IMR-90 (cell line): ENCODE data around the gene SEMA4D. TPM values are rescaled to one million over a fixed set of nuclear protein-coding genes. Genes with fewer than 3 reads are reported as not detected.

Experiments used
- ATAC-seq: fragments of 200-7000 bp; cut with Tn5 transposase; 2 replicates; pipeline ENCODE4 v1.9.1; 2020; ENCODE audit warnings: low read depth, mild to moderate bottlenecking, moderate library complexity
- BruUV-seq: library from RNA; stranded (reverse); fragments of 400-500 nt; replicated peaks from 2 replicates; lab custom pipeline; 2021; lab: Mats Ljungman, UMichigan
- CTCF ChIA-PET: fragments of 300-600 bp; formaldehyde crosslinking; extraction: SDS; loops from one replicate; lab custom pipeline; 2021; ENCODE audit warnings: antibody characterized with exemption; lab: Yijun Ruan, JAX
- POLR2A ChIA-PET: fragments of 300-600 bp; sonication (Branson Sonifier 250); formaldehyde crosslinking; loops from one replicate; lab custom pipeline; 2022; ENCODE audit warnings: antibody characterized with exemption; ENCODE audit not compliant: unreplicated experiment; lab: Charles Lee
- DNase-seq: peaks from one replicate; pipeline ENCODE4 v3.0.0; 2013
- H2AFZ ChIP-seq: replicated peaks from 2 replicates; pipeline ENCODE3; 2013; ENCODE audit warnings: low read length, mild to moderate bottlenecking; ENCODE audit not compliant: poor library complexity
- H2AK5ac ChIP-seq: 2 replicates; pipeline ENCODE4 v1.6.1; 2013; ENCODE audit warnings: low read depth, low read length, inconsistent platforms
- H2AK9ac ChIP-seq: replicated peaks from 2 replicates; pipeline ENCODE3; 2013; ENCODE audit warnings: mild to moderate bottlenecking, low read depth, low read length, moderate library complexity; ENCODE audit not compliant: poor library complexity
- H2BK120ac ChIP-seq: 2 replicates; pipeline ENCODE4 v1.6.1; 2013; ENCODE audit warnings: low read depth, low read length, inconsistent platforms
- H2BK15ac ChIP-seq: 3 replicates; pipeline ENCODE4 v1.6.1; 2013; ENCODE audit warnings: low read depth, low read length, inconsistent platforms
- H2BK20ac ChIP-seq: 2 replicates; pipeline ENCODE4 v1.6.1; 2013; ENCODE audit warnings: low read depth, mild to moderate bottlenecking, inconsistent platforms, low read length, moderate library complexity
- H2BK5ac ChIP-seq: 2 replicates; pipeline ENCODE4 v1.6.1; 2013; ENCODE audit warnings: mild to moderate bottlenecking, low read depth, low read length, inconsistent platforms; ENCODE audit not compliant: poor library complexity, severe bottlenecking
- H3K14ac ChIP-seq: replicated peaks from 2 replicates; pipeline ENCODE4 v1.6.1; 2013; ENCODE audit warnings: low read depth, low read length, inconsistent platforms
- H3K18ac ChIP-seq: 2 replicates; pipeline ENCODE4 v1.6.1; 2013; ENCODE audit warnings: low read depth, low read length, control low read depth
- H3K23ac ChIP-seq: 2 replicates; pipeline ENCODE4 v1.6.1; 2013; ENCODE audit warnings: low read depth, low read length, inconsistent platforms
- H3K27ac ChIP-seq: 2 replicates; pipeline ENCODE4 v1.5.1; 2013; ENCODE audit warnings: mild to moderate bottlenecking, control low read depth, low read length; ENCODE audit not compliant: insufficient read depth
- H3K27me3 ChIP-seq: 2 replicates; pipeline ENCODE4 v1.6.1; 2013; ENCODE audit warnings: low read length; ENCODE audit not compliant: control insufficient read depth, insufficient read depth
- H3K36me3 ChIP-seq: 2 replicates; pipeline ENCODE4 v1.6.1; 2013; ENCODE audit warnings: low read length, mixed read lengths; ENCODE audit not compliant: control insufficient read depth, insufficient read depth
- H3K4ac ChIP-seq: 2 replicates; pipeline ENCODE4 v1.6.1; 2013; ENCODE audit warnings: low read depth, low read length, inconsistent platforms
- H3K4me1 ChIP-seq: 2 replicates; pipeline ENCODE4 v1.6.1; 2013; ENCODE audit warnings: low read length, mixed read lengths; ENCODE audit not compliant: control insufficient read depth, insufficient read depth
- H3K4me2 ChIP-seq: 2 replicates; pipeline ENCODE4 v1.6.1; 2013; ENCODE audit warnings: low read depth, mild to moderate bottlenecking, control low read depth, low read length, moderate library complexity
- H3K4me3 ChIP-seq: 2 replicates; pipeline ENCODE4 v1.5.1; 2013; ENCODE audit warnings: low read depth, mild to moderate bottlenecking, control low read depth, low read length, moderate library complexity; ENCODE audit not compliant: insufficient read depth
- H3K56ac ChIP-seq: 2 replicates; pipeline ENCODE4 v1.6.1; 2013; ENCODE audit warnings: low read length, inconsistent platforms; ENCODE audit not compliant: insufficient read depth; ENCODE audit errors: extremely low read depth
- H3K79me1 ChIP-seq, 2 experiments: 2 replicates each; pipeline ENCODE4 v1.6.1; 2013; ENCODE audit warnings: low read length in 2 of 2, inconsistent platforms in 1 of 2, low read depth in 1 of 2
- H3K9ac ChIP-seq: 2 replicates; pipeline ENCODE4 v1.6.1; 2013; ENCODE audit warnings: low read depth, low read length, control low read depth
- H3K9me1 ChIP-seq: 2 replicates; pipeline ENCODE4 v1.6.1; 2013; ENCODE audit warnings: low read length, inconsistent platforms; ENCODE audit not compliant: insufficient read depth
- H3K9me3 ChIP-seq: 2 replicates; pipeline ENCODE4 v1.6.1; 2013; ENCODE audit warnings: low read length; ENCODE audit not compliant: control insufficient read depth, insufficient read depth
- H4K20me1 ChIP-seq: 2 replicates; pipeline ENCODE4 v1.6.1; 2013; ENCODE audit warnings: low read length, inconsistent platforms; ENCODE audit not compliant: insufficient read depth
- H4K5ac ChIP-seq: 2 replicates; pipeline ENCODE4 v1.6.1; 2013; ENCODE audit warnings: mild to moderate bottlenecking, low read depth, low read length, control low read depth
- H4K8ac ChIP-seq, 2 experiments: 2 replicates each; pipeline ENCODE4 v1.6.1; 2013; ENCODE audit warnings: low read depth in 2 of 2, low read length in 2 of 2, control low read depth in 1 of 2, inconsistent platforms in 1 of 2
- H4K91ac ChIP-seq: 2 replicates; pipeline ENCODE4 v1.6.1; 2013; ENCODE audit warnings: low read depth, low read length, inconsistent platforms; ENCODE audit not compliant: insufficient read depth
- FOS ChIP-seq: fragments of 150-350 bp; IDR thresholded peaks from 2 replicates; pipeline ENCODE4 v1.6.1; 2016; ENCODE audit warnings: low read depth, low read length
- WGBS, 2 experiments: methylation state at CpG; one replicate each; pipeline versions ENCODE4 v1.1.5 to v1.1.7; 2013; ENCODE audit warnings: missing lambda C conversion rate in 2 of 2; ENCODE audit not compliant: insufficient read length in 1 of 2; ENCODE audit errors: extremely low coverage in 2 of 2; 5-methylcytosine and 5-hydroxymethylcytosine counted together
- dilution Hi-C: fragments of 300-500 bp; cut with HindIII; formaldehyde crosslinking; loops from one replicate; pipeline ENCODE4 v1.14.3; 2018; ENCODE audit warnings: low sequenced_read_pairs; ENCODE audit not compliant: unreplicated experiment
- in situ Hi-C: fragments of 300-500 bp; cut with MboI; formaldehyde crosslinking; loops from 3 replicates; pipeline ENCODE4 v1.14.3; 2019; ENCODE audit warnings: low sequenced_read_pairs, inconsistent platforms, mixed read lengths
- intact Hi-C: fragments of 100-400 bp; cut with micrococcal nuclease; formaldehyde crosslinking; loops from 2 replicates; pipeline ENCODE4 v1.10.0; 2022
- polyA plus RNA-seq, 3 experiments: library from polyadenylated mRNA; depleted of rRNA; stranded (reverse); fragments of >200 nt; gene quantifications; 2 replicates each; pipeline ENCODE4 v1.2.3, GENCODE V29; 2012; ENCODE audit warnings: low replicate concordance in 1 of 3
- total RNA-seq: library from RNA; depleted of rRNA; stranded (reverse); fragments of >200 nt; gene quantifications from 2 replicates; pipeline ENCODE4 v1.2.3, GENCODE V29; 2012

SEMA4D gene
- total and polyA plus RNA-seq, 2 of the 4 experiments (the other 2 are of a cell fraction) = 0.90 to 1.5 TPM

DNA sequence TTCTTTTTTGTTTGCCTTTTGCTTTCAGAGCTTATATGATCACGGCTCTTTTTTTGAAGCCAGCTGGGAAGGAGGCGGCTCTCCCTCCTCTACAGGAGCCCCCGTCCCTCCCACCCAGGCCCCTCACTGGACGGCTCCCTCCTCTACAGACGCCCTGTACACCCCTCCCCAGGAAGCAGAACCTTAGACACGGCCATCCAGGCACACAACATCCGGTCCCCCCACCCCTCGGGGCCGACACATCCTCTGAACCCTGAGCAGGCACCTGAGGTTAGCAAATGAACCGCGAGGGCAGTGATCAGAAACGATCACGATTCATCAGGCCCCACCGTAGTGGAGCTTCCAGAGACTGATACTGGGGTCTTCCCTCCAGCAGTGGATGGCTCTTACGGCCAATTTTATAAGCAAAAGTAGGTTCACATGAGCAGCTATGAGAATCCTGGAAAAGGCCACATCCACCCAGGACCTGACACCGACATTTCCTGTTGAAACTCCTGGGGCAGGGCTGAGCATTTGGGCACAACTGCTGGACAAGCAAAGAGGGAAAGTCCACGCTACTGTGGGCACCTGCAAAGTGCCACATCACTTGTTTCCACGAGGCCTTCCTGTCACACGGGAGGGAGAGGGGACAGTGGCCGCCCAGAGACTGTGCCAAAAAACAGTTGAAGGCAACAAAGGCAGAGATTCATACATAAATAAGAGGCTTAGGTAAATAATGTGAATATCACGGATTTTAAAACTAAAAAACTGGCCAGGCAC lies 78.9 kb downstream of the SEMA4D start:
- H2BK20ac ChIP-seq = no peak overlapping the region

More for the DNA sequence above, 78.9 kb downstream of the SEMA4D start:
- 0 out of 2 replicates have a peak overlapping the region, but pooled peaks have one; percentile 66 for H3K4me2 ChIP-seq
- H2BK120ac ChIP-seq = no peak overlapping the region
- H3K18ac ChIP-seq = no peak overlapping the region
- H2BK15ac ChIP-seq = no peak overlapping the region
- peaks cover 4% of the 10 kb centered on the region; the same call in 1 of the 2 replicates for H3K9me1 ChIP-seq
- H2BK5ac ChIP-seq = no peak overlapping the region
- no peak overlapping the region for H3K56ac ChIP-seq
- no peak overlapping the region; the same call in 1 of the 2 replicates for H4K5ac ChIP-seq
- dilution Hi-C loops (no loop called here), in situ Hi-C loops (no loop called here), intact Hi-C loops (no loop called here)
- no peak overlapping the region for H2AK5ac ChIP-seq
- H4K8ac ChIP-seq = 0 out of 4 replicates have a peak overlapping the region, but pooled peaks have one; percentile 8 to 59
- H3K27ac ChIP-seq = no peak overlapping the region
- H3K36me3 ChIP-seq = no peaks in the 10 kb centered on the region; the same call in 1 of the 2 replicates
- H3K9me3 ChIP-seq = no peaks in the 10 kb centered on the region
- H3K14ac ChIP-seq = no peak overlapping the region
- WGBS, 2 experiments = 74% methylated on average over 7 of the region's 21 CpGs; no CpG with 5 or more reads in 1 of the 2 experiments
- POLR2A ChIA-PET = no interaction called here
- ATAC-seq (no peak), DNase-seq (no peak)
- no peak overlapping the region for H3K9ac ChIP-seq
- BruUV-seq = no TSS peak
- H3K4me3 ChIP-seq = no peak overlapping the region
- no peak overlapping the region for H3K23ac ChIP-seq
- H2AFZ ChIP-seq = no peak overlapping the region
- no peak overlapping the region for H2AK9ac ChIP-seq
- H4K91ac ChIP-seq = no peak overlapping the region
- CTCF ChIA-PET = no interaction called here
- H3K4ac ChIP-seq = no peak overlapping the region; the same call in 1 of the 2 replicates
- H3K4me1 ChIP-seq = peaks cover 14% of the 10 kb centered on the region
- no peaks in the 10 kb centered on the region for H4K20me1 ChIP-seq
- no peaks in the 10 kb centered on the region; a peak in 1 of 4 replicates for H3K79me1 ChIP-seq
- H3K27me3 ChIP-seq = no peaks in the 10 kb centered on the region
- TF ChIP-seq FOS = no peak
